GM19463 (cell line): Measurements from ENCODE around the gene CDH7.

ENCODE experiments used
- ATAC-seq: cut with Tn5 transposase; IDR thresholded peaks from one replicate; pipeline ENCODE4 v1.9.1; 2021; ENCODE audit warnings: mild to moderate bottlenecking, moderate library complexity; ENCODE audit not compliant: unreplicated experiment

The CDH7 gene

DNA sequence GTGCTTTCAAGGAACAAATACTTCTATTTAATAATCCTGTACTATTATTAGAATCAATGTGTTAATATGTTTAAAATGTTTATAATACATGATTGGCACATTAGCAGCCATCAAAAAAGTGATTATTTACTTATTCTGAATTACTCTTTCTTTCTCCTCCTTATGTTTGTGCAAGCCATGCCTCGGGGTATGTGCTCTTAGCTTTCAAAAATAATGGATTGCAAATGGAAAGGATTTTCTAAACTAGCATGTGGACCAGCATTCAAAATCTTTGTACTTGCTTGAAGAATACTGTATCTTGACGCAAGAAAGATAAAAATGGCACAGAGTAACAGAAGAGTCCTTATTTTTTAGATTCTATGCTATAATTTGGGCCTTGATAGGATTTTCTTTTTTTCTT, 156.5 kb downstream of the CDH7 start:
- no peak for ATAC-seq

DNA sequence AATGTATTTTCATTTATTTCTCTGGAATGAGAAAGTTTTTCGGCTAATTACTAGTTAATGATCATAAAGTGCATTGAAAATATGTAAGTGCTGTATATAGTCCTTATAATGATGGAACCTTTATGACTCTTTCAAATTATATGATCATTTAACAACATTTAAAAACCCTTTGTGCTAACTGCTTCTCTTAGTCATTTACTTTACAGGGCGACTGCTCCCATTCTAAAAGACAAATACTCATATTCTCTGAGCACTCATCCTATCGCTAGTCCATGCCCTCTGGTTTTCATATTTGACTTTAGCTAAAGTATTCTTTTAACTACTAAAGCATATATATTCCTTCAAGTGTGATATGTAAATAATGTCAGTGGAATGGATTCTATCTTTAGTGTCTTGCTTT, 168.2 kb downstream of the CDH7 start:
- no peak for ATAC-seq

DNA sequence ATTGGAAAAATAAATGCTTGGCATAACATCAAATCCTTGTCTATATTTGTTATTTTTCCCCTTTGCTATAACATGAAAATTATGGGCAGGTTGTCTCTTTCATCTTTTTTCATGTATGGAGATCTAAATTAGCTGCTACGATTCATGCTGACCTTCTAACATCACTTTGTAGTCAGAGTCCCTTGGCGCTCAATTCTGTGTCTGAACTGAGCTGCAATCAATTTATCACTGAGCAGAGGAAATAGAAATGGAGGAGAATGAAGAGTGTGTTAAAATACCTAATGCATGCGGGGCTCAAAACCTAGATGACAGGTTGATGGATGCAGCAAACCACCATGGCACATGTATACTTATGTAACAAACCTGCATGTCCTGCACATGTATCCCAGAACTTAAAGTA, 168.9 kb downstream of the CDH7 start:
- no peak for ATAC-seq

DNA sequence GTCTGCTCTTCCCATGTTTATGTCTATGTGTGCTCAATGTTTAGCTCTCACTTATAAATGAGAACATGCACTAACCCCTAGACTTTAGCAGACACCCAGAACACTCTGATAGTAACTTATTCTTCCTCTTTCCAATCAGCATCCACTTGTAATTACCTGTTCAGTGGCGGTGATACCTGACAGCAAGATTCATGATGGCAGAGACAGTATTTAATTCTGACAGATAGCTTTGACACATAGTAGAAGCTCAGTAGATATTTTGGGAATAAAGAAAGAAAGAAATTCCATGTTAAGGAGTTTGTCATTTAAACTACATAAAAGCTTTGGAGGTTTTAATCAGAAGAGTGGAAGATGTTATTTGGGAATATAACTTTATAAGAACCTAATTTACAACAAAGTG, 171.3 kb downstream of the CDH7 start:
- ATAC-seq, result no peak

DNA sequence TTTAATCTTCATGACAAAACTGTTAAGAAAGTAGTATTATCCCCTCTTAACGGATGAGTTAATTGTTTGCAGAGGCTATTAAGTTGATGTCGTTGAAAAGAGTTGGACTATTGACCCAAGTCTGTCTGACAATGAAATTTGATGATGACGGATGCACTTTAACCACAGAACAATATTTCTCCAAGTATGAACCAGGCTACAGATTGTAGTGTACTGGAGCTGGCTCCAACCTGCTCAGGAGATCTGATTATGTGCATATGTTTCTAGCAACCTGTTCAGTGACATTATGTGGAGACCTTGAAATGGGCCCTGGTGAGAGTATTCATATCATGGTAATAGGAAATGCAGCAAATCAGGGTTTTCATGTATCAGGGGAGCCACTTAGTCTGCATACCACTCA, 174.1 kb downstream of the CDH7 start:
- no peak for ATAC-seq

DNA sequence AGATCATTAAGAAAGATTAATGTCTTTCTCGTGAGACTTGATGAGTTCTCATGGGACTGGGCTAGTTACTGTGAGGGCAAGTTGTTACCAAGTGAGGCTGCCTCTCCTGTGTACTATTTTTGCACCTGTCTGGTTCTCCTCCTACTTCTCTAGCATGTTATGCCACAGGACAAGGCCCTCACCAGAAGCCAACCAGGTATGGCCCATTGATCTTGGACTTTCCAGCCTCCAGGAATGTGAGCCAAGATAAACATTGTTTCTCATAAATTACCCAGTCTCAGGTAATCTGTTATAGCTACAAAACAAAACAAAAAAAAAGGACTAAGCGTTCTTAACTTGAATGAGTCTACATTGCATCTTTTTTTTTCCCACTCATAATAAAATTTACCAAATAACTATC, 184.1 kb downstream of the CDH7 start:
- no peak for ATAC-seq

DNA sequence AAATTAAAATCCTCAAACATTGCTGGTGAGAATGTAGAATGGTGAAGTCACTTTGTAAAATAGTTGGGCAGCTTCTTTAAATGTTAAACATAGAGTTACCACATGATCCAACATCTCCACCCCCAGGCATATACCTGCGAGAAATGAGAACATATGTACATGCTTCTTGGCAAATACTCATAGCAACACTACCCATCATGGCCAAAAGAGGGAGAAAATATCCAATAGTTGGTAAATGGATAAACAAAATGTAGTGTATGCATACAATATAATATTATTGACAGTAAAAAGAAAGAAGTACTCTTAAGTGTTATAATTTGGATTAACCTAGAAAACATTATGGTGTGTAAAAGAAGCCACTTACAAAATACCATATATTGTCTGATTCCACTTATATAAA, 185.9 kb downstream of the CDH7 start:
- no peak for ATAC-seq

DNA sequence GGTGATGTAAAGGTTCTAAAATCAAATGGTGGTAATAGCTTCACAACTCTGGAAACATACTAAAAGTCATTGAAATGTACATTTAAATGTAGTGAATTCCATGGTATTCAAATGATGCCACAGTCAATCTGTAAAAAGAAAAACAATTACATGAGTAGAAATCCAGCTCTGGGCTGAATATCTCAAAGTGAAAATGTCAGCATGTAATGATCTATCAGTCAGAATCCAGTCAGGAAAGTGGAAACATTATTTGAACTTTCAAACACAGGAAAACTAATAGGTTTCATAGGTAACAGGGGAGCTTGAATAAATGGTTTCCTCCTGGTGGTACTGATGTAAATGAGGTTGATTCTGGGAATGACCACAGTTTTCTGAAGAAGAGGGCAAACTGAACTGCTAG, 186.4 kb downstream of the CDH7 start:
- ATAC-seq, result no peak

DNA sequence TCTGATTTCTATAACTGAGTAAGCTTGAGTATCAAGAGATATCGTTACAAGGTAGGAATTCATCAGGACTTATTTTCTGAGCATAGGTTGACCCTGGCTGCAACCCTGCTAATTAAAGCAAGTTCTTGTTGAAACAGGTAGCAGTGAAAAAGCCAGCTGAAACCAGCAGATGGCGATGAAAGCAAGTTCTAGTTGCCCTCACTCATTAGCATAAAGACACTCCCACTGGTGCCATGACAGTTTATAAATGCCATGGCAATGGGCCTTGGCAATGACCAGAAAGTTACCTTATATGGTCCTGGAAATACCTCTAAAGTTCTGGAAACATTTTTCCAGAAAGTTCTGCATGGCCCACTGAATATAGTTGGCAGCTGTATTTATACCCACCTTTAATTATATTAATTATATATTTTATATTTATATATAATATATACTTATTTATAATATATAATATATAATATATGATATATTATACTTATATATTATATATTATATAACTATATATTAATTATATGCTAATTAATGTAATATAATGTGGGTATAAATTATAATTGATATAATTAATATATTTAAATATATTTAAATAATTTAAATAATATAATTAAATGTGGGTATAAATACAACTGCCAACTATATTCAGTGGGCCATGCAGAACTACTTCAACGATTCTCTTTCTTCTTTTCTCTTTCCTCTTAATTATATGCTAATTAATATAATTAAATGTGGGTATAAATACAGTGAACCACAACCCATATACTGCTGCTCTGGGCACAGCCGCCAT, 188.0 kb downstream of the CDH7 start:
- ATAC-seq, result peak; percentile 92
